Stimulated activated naive B cell treated with anti-CD40 and anti-IgM and Interleukin-4, amounts not matched to agents 10 μg/mL and 1 μg/mL and 100 μg/mL, for 72 hours (primary cell): ENCODE data around the gene CTSV.
"Not testable (repeated sequence)": the region's sequence is repeated elsewhere in the genome, so short reads cannot be mapped to it uniquely, and the experiment has no call there.

Experiments
- ATAC-seq, 2 donors: fragments of 150-1000 bp; cut with Tn5 transposase; replicated peaks; 2 replicates each; pipeline ENCODE4 v1.10.0; 2021; ENCODE audit warnings: moderate library complexity in 1 of 2
- DNase-seq: peaks from one replicate; pipeline ENCODE4 v3.0.0; 2021
- H3K27ac Mint-ChIP-seq: one replicate; pipeline ENCODE4 v1.8.0; 2022; ENCODE audit warnings: mild to moderate bottlenecking, mixed read lengths
- H3K27me3 Mint-ChIP-seq, 2 donors: one replicate each; pipeline ENCODE4 v1.8.0; 2022; ENCODE audit warnings: mixed read lengths in 2 of 2
- H3K36me3 Mint-ChIP-seq, 2 donors: one replicate each; pipeline ENCODE4 v1.8.0; 2022; ENCODE audit warnings: mixed read lengths in 2 of 2, mild to moderate bottlenecking in 1 of 2
- H3K4me1 Mint-ChIP-seq, 2 donors: one replicate each; pipeline ENCODE4 v1.8.0; 2022; ENCODE audit warnings: mixed read lengths in 2 of 2, mild to moderate bottlenecking in 1 of 2
- H3K4me3 Mint-ChIP-seq, 2 donors: one replicate each; pipeline ENCODE4 v1.8.0; 2022; ENCODE audit warnings: mild to moderate bottlenecking in 2 of 2, mixed read lengths in 2 of 2, moderate library complexity in 1 of 2
- H3K9me3 Mint-ChIP-seq, 2 donors: one replicate each; pipeline ENCODE4 v1.8.0; 2022; ENCODE audit warnings: mixed read lengths in 2 of 2, mild to moderate bottlenecking in 1 of 2

Gene CTSV

DNA sequence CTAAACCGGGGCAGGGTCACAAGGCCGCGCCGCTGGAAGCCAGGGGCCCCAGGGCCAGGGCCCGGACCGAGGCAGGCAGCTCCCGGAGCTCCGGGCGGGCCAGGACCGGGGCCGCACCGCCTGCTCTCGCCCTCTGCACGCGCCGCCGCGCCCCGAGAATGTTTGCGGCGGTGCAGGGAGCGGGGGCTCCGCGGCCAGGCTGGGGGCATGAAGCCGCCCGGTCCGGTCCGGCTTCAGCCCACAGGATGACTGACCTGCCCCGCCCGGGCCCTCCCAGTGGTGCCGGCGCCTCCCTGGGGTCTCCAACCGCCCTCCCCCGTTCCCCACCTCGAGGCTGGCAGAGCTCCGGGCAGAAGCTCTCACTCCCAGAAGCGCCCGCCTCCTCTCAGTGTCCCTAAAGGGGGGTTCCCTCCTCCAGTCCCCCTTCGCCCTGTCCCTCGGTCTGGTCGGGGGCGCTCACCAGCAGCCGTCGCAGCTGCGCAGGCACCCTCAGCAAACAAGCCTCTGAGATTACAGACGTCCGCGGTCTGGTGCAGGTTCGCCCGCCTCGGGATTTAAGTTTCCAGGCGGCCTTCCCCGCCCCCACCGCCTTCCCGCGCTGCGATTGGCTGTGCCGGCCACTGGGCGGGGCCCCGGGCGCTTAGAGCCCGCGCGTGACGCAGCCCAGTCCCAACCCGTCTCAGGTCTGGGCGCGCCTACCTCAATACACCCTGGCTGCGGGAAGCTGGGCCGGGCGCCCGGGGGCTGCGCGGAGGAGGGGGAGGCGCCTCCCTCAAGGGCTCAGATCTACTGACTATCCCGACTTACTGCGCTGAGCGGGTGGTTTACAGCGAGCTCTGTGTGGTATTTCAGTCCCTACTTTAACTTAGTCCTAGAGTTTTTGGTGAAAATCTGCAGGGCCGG, at the start of gene CTSV:
Gene CTSV, minus strand, starts transcription at position 532 of the 903 bp plus-strand sequence. CDS start 1,099 bp downstream, outside the sequence.
- Mint-ChIP-seq H3K36me3 (peaks cover 0 to 5% of the 10 kb centered on the region in 2 donors), H3K9me3 (peaks cover 0 to 3% of the 10 kb centered on the region in 2 donors), H3K27me3 (peaks cover 45 to 51% of the 10 kb centered on the region in 2 donors), H3K27ac (peak within 1 kb of the TSS; percentile 16), H3K4me3 (peak within 1 kb of the TSS; percentile 89 to 91), H3K4me1 (peaks cover 6 to 10% of the 10 kb centered on the region in 2 donors)
- ATAC-seq (peak; percentile 98 to 99), DNase-seq (peak; percentile 71)

DNA sequence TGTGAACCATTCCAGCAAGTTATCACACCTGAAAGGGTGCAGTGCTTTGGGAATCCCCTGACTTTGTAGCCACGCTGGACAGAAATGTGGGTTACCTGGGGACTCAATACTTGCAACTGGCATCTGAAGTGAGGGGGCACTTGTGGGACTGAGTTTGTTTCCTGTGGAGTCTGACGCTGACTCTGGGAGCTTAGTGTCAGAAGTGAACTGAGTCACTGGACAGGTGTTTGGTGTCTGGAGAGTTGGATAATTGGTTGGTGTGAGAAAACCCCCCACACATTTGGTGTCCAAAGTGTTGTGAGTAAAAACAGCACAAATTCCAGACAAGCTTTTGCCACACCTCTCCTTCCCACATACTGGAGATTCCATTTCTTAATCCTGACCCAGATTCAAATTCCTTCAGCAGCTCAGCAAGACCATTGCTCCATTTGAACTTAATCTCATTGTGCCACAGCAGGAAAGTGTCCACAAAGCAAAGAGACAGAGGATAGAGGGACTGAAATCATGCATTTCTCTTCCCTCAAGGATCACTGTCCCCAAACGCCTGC, 48.8 kb upstream of the CTSV start:
- peaks cover 42 to 46% of the 10 kb centered on the region in 2 donors for H3K27me3 Mint-ChIP-seq
- H3K4me1 Mint-ChIP-seq, H3K27ac Mint-ChIP-seq, H3K9me3 Mint-ChIP-seq, H3K4me3 Mint-ChIP-seq, ATAC-seq, H3K36me3 Mint-ChIP-seq, DNase-seq: not testable (repeated sequence)

DNA sequence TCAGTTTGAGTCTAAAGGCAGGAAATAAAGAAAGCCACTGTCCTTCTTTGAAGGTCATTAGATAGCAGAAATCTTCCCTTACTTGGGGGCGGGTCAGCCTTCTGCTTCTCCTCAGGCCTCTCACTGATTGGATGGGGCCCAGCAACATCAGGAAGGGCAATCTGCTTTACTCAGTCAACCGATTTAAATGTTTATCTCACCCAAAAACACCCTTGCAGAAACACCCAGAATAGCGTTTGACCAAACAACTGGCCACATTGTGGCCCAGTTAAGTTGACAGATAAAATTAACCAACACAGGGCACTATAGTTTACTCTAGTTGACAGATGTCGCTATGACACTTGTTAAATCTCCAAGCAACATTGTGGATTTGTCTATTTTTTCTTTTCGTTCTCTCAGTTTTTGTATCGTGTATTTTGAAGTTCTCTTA, 45.6 kb upstream of the CTSV start:
- not testable (repeated sequence) for DNase-seq, H3K27ac Mint-ChIP-seq, H3K4me1 Mint-ChIP-seq, ATAC-seq, H3K36me3 Mint-ChIP-seq, H3K4me3 Mint-ChIP-seq, H3K9me3 Mint-ChIP-seq
- peaks cover 31 to 41% of the 10 kb centered on the region in 2 donors for H3K27me3 Mint-ChIP-seq

DNA sequence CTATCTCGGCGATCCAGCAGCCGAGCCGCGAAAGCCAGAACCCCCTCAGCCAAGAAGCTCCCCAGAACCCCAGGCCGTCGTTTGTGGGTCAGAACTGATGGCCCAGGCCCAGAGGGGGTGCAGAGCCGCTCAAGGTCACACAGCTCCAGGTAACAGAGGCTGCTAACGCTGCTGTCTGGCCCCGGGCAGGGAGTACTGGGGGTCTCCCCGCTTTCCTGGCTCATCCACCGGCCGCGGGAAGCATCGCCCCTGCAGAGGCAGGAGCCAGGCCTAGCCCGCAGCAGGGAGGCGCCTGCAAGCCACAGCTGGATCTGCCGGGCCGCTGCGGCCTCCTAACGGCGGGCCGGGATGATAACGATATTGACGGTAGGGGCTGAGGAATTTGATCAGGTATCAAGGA, 39.4 kb upstream of the CTSV start:
- Mint-ChIP-seq H3K9me3 (peaks cover 0 to 4% of the 10 kb centered on the region in 2 donors), H3K27me3 (peaks cover 48 to 68% of the 10 kb centered on the region in 2 donors), H3K27ac (no peak overlapping the region), H3K4me1 (peaks cover 3 to 8% of the 10 kb centered on the region in 2 donors), H3K36me3 (no peaks in the 10 kb centered on the region), H3K4me3 (no peak overlapping the region)
- no peak for DNase-seq
- no peak for ATAC-seq

DNA sequence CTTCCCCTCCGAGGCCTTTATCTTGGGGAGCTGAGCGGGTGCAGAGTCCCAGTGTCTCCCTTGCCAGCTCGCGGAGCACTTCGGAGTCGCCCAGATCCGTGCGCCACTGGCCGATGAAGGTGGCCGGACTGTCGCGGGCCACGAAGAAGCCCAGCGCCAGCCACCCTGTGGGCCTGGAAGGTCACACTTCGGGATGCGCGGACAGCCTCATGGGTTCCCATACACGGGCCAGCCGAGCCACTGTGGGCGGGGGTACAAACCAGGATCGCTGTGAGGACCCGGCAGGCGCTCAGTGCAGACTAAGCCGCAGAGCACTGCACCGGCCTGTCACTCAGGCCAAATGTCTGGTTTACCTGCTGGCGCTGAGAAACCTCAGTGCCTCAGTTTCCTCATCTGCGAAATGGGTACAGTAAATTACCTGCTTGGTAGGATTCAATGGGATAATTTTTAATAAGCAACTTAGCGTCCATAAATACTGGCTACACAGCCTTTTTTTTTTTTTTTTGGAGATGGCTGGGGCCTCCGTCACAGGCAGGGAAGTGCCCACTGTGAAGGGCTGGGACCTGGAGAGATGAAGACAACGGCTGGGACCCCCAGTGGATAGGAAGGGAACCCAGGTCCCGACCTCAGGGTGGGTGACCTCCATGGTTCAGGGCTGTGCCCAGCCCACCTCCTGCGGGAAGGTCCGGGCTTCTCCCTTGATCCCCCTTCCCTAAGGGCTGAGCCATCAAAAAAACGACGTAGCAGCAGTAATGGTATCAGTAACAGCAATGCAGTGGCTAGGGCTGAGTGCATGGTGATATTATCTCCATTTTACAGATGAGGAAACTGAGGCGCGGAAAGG, 38.7 kb upstream of the CTSV start:
- ATAC-seq (no peak), DNase-seq (no peak)
- H3K4me1 Mint-ChIP-seq = peaks cover 3 to 8% of the 10 kb centered on the region in 2 donors
- peaks cover 51 to 75% of the 10 kb centered on the region in 2 donors for H3K27me3 Mint-ChIP-seq
- H3K27ac Mint-ChIP-seq = no peak overlapping the region
- H3K9me3 Mint-ChIP-seq = peaks cover 0 to 2% of the 10 kb centered on the region in 2 donors
- H3K36me3 Mint-ChIP-seq = no peaks in the 10 kb centered on the region
- no peak overlapping the region for H3K4me3 Mint-ChIP-seq

DNA sequence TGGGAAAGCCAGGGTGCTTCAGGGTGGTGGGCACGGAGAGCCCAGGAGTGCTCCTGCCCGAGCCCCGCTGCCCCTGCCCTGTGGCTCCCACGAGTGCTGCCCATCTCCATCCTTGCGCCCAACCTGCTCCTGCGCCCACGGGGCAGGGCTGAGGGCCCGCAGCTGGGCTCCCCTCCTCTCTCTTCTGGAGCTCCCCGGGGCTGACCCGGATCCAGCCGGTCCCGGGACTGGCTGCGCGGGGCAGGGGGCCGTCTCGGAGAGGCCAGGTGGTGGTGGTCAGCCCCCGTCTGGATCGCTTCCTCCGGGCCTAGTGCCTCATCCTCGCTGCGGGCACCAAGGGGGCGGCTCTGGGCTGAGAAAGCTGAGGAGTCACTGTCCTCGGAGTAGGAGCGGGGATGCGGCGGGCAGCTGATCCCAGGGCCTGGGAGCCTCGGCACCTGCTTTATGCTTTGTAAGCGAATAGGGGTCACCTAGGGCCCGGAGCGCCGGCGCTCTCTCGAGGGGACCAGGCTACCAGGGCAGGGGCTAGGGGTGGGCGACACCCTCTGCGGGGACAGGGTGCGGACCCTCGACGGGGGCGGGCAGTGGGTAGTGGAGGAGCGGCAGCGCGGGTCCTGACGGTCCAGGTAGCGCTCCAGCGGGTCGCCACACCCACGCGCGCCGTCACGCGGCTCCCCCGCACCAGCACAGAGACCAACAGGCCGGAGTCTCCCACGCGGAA, 37.9 kb upstream of the CTSV start:
- not testable (repeated sequence) for ATAC-seq, H3K36me3 Mint-ChIP-seq, H3K4me1 Mint-ChIP-seq, H3K4me3 Mint-ChIP-seq, DNase-seq, H3K9me3 Mint-ChIP-seq, H3K27ac Mint-ChIP-seq
- H3K27me3 Mint-ChIP-seq = peaks cover 55 to 83% of the 10 kb centered on the region in 2 donors

DNA sequence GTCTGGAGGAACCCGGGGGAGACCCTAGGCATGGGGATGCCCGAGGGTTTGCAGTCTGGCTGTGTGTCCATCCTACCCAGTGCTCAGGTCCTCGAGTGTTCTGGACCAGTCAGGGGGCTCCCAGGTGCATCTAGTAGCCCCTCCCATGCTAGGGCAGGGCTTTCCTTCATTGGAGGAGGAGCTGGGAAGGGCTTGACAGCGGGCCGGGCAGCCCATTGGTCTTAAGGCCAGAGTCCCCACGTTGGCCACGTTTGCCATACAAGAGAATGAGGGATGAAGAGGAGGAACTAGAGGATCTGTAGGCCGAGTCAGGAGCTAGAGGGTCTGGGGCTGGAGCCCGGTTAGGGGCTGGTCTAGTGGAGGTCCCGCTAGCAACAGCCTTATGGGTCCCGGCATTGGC, 37.3 kb upstream of the CTSV start:
- ATAC-seq (no peak), DNase-seq (no peak)
- Mint-ChIP-seq H3K36me3 (no peaks in the 10 kb centered on the region), H3K27ac (no peak overlapping the region), H3K9me3 (no peaks in the 10 kb centered on the region), H3K4me1 (peaks cover 3 to 8% of the 10 kb centered on the region in 2 donors), H3K27me3 (peaks cover 57 to 81% of the 10 kb centered on the region in 2 donors), H3K4me3 (no peak overlapping the region)

DNA sequence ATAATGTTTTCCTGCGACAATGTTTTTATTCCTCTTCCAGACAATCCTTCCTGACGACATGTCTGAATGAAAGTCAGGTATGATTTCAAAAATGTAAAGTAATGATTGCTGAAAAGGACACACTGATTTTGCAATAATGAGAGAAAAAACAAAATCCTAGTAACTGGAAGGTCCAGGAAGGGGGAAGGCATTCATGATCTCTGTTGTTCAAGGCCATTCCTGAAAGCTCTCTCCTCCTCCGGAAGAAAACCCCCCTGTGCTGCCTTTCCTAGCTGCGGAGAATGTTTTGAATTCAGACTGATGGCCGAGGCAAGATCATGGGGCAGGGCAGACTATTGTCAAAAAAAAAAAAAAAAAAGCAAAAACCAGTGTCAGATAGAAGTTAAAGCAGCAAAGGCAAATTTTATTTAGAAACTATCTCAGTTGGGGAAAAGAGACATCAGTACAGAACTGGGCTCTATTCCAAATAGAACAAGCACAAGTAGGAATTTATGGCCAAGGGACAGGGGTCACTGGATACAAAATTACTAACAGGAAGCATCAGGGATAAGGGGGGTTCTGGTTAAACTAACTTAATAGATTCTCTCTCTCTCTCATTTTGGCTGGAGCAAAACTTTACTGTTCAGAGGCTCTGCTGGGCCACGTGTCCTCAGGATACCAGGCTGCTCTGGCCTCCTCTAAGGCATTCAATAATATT, 36.5 kb upstream of the CTSV start:
- DNase-seq (no peak), ATAC-seq (no peak)
- H3K4me3 Mint-ChIP-seq = no peak overlapping the region
- H3K4me1 Mint-ChIP-seq = peaks cover 3 to 8% of the 10 kb centered on the region in 2 donors
- H3K27me3 Mint-ChIP-seq = peaks cover 53 to 76% of the 10 kb centered on the region in 2 donors
- no peaks in the 10 kb centered on the region for H3K9me3 Mint-ChIP-seq
- no peak overlapping the region for H3K27ac Mint-ChIP-seq
- H3K36me3 Mint-ChIP-seq = no peaks in the 10 kb centered on the region

DNA sequence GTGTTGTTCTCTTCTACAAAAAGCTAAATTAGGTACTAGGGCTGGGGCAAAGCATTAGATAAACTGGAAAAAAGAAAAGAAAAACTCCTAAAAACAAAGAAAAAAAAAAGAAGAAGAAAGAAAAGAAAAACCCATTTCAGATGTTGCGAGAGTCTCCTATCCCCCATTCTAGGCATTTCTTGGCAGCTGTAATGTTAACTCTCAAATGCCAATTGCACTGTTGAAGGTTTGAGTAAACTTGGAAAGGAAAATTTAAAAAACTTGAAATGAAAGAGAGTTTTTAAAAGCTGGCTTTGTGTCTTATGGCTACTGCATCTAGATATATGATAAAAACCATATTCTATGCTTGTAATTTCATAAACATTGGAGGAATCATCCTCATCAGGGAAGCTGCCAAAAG, 34.6 kb upstream of the CTSV start:
- no peak for DNase-seq
- peaks cover 3 to 8% of the 10 kb centered on the region in 2 donors for H3K4me1 Mint-ChIP-seq
- H3K9me3 Mint-ChIP-seq = no peaks in the 10 kb centered on the region
- ATAC-seq = no peak
- H3K27ac Mint-ChIP-seq = no peak overlapping the region
- peaks cover 45 to 62% of the 10 kb centered on the region in 2 donors for H3K27me3 Mint-ChIP-seq
- no peak overlapping the region for H3K4me3 Mint-ChIP-seq
- H3K36me3 Mint-ChIP-seq = no peaks in the 10 kb centered on the region

DNA sequence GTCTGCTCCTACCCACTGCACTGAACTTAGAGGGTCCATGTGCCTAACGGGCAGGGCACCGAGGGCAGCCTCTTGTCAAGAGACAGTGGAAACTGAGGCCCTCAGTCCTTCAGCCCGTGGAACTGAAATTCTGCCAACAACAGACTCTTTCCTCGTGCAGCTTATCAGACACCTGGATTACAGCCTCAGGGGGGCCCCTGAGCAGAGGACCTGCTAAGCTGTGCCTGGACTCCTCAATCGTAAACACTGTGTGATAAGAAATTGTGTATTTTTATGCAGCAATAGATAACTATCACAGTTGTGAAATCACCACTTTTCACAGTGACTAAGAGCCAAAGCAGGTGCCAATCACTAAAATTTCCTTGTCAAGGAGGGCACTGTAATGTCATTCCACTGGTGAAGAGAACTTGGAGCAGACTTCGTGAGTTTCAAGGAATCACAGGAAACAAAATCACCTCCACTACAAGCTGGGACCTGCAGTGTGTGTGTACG, 33.4 kb upstream of the CTSV start:
- H3K27me3 Mint-ChIP-seq = peaks cover 44 to 60% of the 10 kb centered on the region in 2 donors

DNA sequence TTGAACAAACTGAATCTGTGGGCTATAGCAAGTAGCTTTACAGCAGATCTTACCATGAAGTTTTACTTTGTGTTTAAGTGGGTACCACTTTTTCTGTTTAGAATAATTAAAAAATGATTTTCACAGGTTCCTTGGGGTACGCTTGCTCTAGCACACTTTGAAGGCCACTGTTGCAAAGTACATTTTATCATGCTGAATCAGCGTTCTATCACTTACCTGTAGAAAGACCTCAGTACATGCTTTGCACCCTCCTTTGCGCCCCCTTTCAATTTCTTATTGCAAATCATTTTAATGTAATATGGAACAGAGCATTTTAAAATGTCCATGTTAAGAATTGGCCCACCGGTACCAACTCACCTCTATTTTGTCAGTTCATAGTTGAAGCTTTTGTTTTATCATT, 31.4 kb upstream of the CTSV start:
- peaks cover 34 to 41% of the 10 kb centered on the region in 2 donors for H3K27me3 Mint-ChIP-seq
- not testable (repeated sequence) for DNase-seq, H3K4me3 Mint-ChIP-seq, ATAC-seq, H3K4me1 Mint-ChIP-seq, H3K36me3 Mint-ChIP-seq, H3K27ac Mint-ChIP-seq
- H3K9me3 Mint-ChIP-seq = peaks cover 7 to 11% of the 10 kb centered on the region in 2 donors

More for the DNA sequence above, 33.4 kb upstream of the CTSV start:
- no peaks in the 10 kb centered on the region for H3K36me3 Mint-ChIP-seq
- DNase-seq (no peak), ATAC-seq (no peak)
- H3K27ac Mint-ChIP-seq = no peak overlapping the region
- H3K4me3 Mint-ChIP-seq = no peak overlapping the region
- peaks cover 3 to 8% of the 10 kb centered on the region in 2 donors for H3K4me1 Mint-ChIP-seq
- no peaks in the 10 kb centered on the region for H3K9me3 Mint-ChIP-seq

DNA sequence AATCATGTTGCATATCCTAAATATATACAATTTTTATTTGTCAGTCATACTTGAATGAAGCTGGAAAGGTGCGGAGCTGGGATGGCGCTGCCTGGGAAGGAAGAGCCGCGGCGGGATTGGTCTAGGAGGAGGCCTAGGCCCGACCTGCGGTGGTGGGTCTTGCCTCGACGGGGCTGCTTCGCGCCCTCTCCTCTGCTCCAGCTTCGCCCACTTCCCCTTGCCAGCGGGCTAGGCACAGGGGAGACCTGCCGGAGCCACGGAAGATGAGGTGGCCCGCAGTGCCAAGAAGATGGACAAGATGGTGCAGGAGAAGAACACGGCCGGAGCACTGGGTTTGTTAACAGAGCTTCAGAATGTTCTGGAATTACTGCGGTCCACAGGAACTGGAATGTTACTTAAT, 28.5 kb upstream of the CTSV start:
- ATAC-seq (no peak), DNase-seq (no peak)
- Mint-ChIP-seq H3K36me3 (no peaks in the 10 kb centered on the region), H3K4me3 (no peak overlapping the region), H3K27ac (no peak overlapping the region), H3K27me3 (peaks cover 18 to 21% of the 10 kb centered on the region in 2 donors), H3K9me3 (peaks cover 7 to 12% of the 10 kb centered on the region in 2 donors), H3K4me1 (no peaks in the 10 kb centered on the region)

DNA sequence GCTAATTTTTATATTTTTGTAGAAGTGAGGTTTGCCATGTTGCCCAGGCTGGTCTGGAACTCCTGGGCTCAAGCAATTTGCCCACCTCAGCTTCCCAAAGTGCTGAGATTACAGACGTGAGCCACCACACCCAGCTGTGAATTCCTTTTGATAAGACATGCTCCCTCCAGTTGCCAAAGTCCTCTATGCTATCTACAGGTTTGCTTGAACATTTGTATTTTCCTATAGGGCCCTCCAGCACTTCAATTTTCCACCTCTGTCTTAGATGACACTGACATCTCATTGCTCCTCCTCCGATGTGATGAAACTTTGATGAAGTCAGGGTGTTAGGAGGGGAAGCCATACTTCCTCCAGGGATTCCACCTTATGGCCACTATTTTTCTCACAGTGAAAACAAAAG, 25.2 kb upstream of the CTSV start:
- Mint-ChIP-seq H3K4me3 (no peak overlapping the region), H3K9me3 (peaks cover 7 to 12% of the 10 kb centered on the region in 2 donors), H3K36me3 (no peaks in the 10 kb centered on the region), H3K27me3 (peaks cover 21 to 22% of the 10 kb centered on the region in 2 donors), H3K4me1 (no peaks in the 10 kb centered on the region), H3K27ac (no peak overlapping the region)
- DNase-seq (no peak), ATAC-seq (no peak)
